Endodermal cell (in vitro differentiated cells): Measurements from ENCODE around the gene CHD3. TPM values are rescaled to one million over a fixed set of nuclear protein-coding genes. Genes with fewer than 3 reads are reported as not detected.

Source experiments
- DNase-seq: peaks from one replicate; pipeline ENCODE4 v3.0.0-alpha.2; 2017
- H3K27ac ChIP-seq: 2 replicates; pipeline ENCODE4 v1.5.1; 2013; ENCODE audit warnings: mild to moderate bottlenecking, low read depth, low read length, moderate library complexity
- H3K27me3 ChIP-seq: 2 replicates; pipeline ENCODE4 v1.6.1; 2013; ENCODE audit warnings: mild to moderate bottlenecking, low read length, moderate library complexity; ENCODE audit not compliant: insufficient read depth, control insufficient read depth, poor library complexity, severe bottlenecking
- H3K36me3 ChIP-seq: 2 replicates; pipeline ENCODE4 v1.7.0; 2013; ENCODE audit warnings: mild to moderate bottlenecking, low read length, moderate library complexity; ENCODE audit not compliant: control insufficient read depth, insufficient read depth
- H3K4me1 ChIP-seq: one replicate; pipeline ENCODE4 v1.7.0; 2013; ENCODE audit warnings: low read length; ENCODE audit not compliant: control insufficient read depth, insufficient read depth
- H3K4me3 ChIP-seq: 2 replicates; pipeline ENCODE4 v1.5.1; 2013; ENCODE audit warnings: mild to moderate bottlenecking, low read length, moderate library complexity
- H3K9ac ChIP-seq: 2 replicates; pipeline ENCODE4 v1.6.1; 2013; ENCODE audit warnings: mild to moderate bottlenecking, low read length, moderate library complexity; ENCODE audit not compliant: poor library complexity, severe bottlenecking; ENCODE audit errors: extremely low read depth
- H3K9me3 ChIP-seq: 2 replicates; pipeline ENCODE4 v1.6.1; 2013; ENCODE audit warnings: mild to moderate bottlenecking, low read length, moderate library complexity; ENCODE audit not compliant: control insufficient read depth
- H3K27ac Mint-ChIP-seq: 2 replicates; pipeline ENCODE4 v1.8.0; 2020; ENCODE audit warnings: mixed read lengths
- H3K27me3 Mint-ChIP-seq: 2 replicates; pipeline ENCODE4 v1.8.0; 2021; ENCODE audit warnings: mild to moderate bottlenecking, mixed read lengths; ENCODE audit not compliant: insufficient read depth
- H3K36me3 Mint-ChIP-seq: 2 replicates; pipeline ENCODE4 v1.8.0; 2020; ENCODE audit warnings: low read depth, mixed read lengths
- H3K4me1 Mint-ChIP-seq: 2 replicates; pipeline ENCODE4 v1.8.0; 2020; ENCODE audit warnings: mixed read lengths
- H3K4me3 Mint-ChIP-seq: 2 replicates; pipeline ENCODE4 v1.8.0; 2020; ENCODE audit warnings: mild to moderate bottlenecking, moderate library complexity, mixed read lengths
- H3K9me3 Mint-ChIP-seq: 2 replicates; pipeline ENCODE4 v1.8.0; 2020; ENCODE audit warnings: mild to moderate bottlenecking, mixed read lengths
- WGBS, 2 experiments: methylation state at CpG; one replicate each; pipeline versions ENCODE4 v1.1.5 to v1.1.7; 2013; ENCODE audit warnings: missing lambda C conversion rate in 2 of 2, mixed read lengths in 1 of 2; ENCODE audit not compliant: insufficient coverage in 1 of 2, insufficient read length in 1 of 2; 5-methylcytosine and 5-hydroxymethylcytosine counted together
- total RNA-seq, 2 donors: library from RNA; stranded (reverse); fragmentation: NEBNext Ultra II Directional in 1 of 2; extraction: Animal tissue kit (Norgen Biotek cat#: 25700) in 1 of 2; gene quantifications; 2 replicates in 1 of 2; 3 replicates in 1 of 2; pipeline ENCODE4 v1.2.1, GENCODE V29; 2021
- TF ChIP-seq, protein P1 (sequence below): fragments of 200-600 bp; sonication (generic); conservative IDR thresholded peaks from 2 replicates; pipeline ENCODE4 v1.5.0; 2021; ENCODE audit warnings: antibody characterized with exemption, mild to moderate bottlenecking

The CHD3 gene
- total RNA-seq, 2 donors from 2014 or later = 55.0 to 64.1 TPM

- Mint-ChIP-seq H3K27ac (peak overlapping the region; percentile 97), H3K4me1 (peaks cover 28% of the 10 kb centered on the region), H3K9me3 (no peaks in the 10 kb centered on the region), H3K27me3 (peaks cover 2% of the 10 kb centered on the region), H3K4me3 (peak overlapping the region; percentile 82), H3K36me3 (peaks cover 28% of the 10 kb centered on the region)
- Histone ChIP-seq H3K9ac (peak overlapping the region; percentile 71), H3K27ac (peak overlapping the region; percentile 94), H3K4me1 (peaks cover 9% of the 10 kb centered on the region), H3K36me3 (peaks cover 21% of the 10 kb centered on the region), H3K9me3 (no peaks in the 10 kb centered on the region), H3K27me3 (no peaks in the 10 kb centered on the region), H3K4me3 (peak overlapping the region; percentile 93)
- TF ChIP-seq, protein P1, sequence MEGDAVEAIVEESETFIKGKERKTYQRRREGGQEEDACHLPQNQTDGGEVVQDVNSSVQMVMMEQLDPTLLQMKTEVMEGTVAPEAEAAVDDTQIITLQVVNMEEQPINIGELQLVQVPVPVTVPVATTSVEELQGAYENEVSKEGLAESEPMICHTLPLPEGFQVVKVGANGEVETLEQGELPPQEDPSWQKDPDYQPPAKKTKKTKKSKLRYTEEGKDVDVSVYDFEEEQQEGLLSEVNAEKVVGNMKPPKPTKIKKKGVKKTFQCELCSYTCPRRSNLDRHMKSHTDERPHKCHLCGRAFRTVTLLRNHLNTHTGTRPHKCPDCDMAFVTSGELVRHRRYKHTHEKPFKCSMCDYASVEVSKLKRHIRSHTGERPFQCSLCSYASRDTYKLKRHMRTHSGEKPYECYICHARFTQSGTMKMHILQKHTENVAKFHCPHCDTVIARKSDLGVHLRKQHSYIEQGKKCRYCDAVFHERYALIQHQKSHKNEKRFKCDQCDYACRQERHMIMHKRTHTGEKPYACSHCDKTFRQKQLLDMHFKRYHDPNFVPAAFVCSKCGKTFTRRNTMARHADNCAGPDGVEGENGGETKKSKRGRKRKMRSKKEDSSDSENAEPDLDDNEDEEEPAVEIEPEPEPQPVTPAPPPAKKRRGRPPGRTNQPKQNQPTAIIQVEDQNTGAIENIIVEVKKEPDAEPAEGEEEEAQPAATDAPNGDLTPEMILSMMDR = no peak
- WGBS, 2 experiments = 0% methylated on average over 31 to 56 of the region's 61 CpGs
- peak; percentile 96 for DNase-seq
These were observed 44.9 kb upstream of the CHD3 start for GRCh38 chr17:7843536-7844291.

- H3K27me3 ChIP-seq = no peaks in the 10 kb centered on the region
- WGBS, 2 experiments = 1% methylated on average over 36 to 71 of the region's 71 CpGs
- H3K4me3 ChIP-seq = peak overlapping the region; percentile 93
- peak overlapping the region; percentile 94 for H3K27ac ChIP-seq
- Mint-ChIP-seq H3K9me3 (no peaks in the 10 kb centered on the region), H3K4me1 (peaks cover 20% of the 10 kb centered on the region), H3K36me3 (peaks cover 30% of the 10 kb centered on the region), H3K27me3 (peaks cover 2% of the 10 kb centered on the region), H3K4me3 (peak overlapping the region; percentile 82), H3K27ac (peak overlapping the region; percentile 92)
- H3K4me1 ChIP-seq = peaks cover 6% of the 10 kb centered on the region
- TF ChIP-seq, protein P1 = no peak
- H3K9ac ChIP-seq = peak overlapping the region; percentile 71
- H3K36me3 ChIP-seq = peaks cover 27% of the 10 kb centered on the region
- no peaks in the 10 kb centered on the region for H3K9me3 ChIP-seq
- peak; percentile 99 for DNase-seq
These were observed 44.1 kb upstream of the CHD3 start for GRCh38 chr17:7844292-7845154.

GRCh38 chr17:7845359-7846062, 43.1 kb upstream of the CHD3 start:
- no peak overlapping the region for H3K27ac ChIP-seq
- no peaks in the 10 kb centered on the region for H3K9me3 ChIP-seq
- Mint-ChIP-seq H3K27me3 (peaks cover 2% of the 10 kb centered on the region), H3K9me3 (no peaks in the 10 kb centered on the region), H3K36me3 (peaks cover 33% of the 10 kb centered on the region), H3K4me1 (peaks cover 13% of the 10 kb centered on the region), H3K27ac (no peak overlapping the region), H3K4me3 (peak overlapping the region; percentile 82)
- H3K36me3 ChIP-seq = peaks cover 37% of the 10 kb centered on the region
- peak overlapping the region; percentile 25 for H3K9ac ChIP-seq
- H3K27me3 ChIP-seq = no peaks in the 10 kb centered on the region
- peaks cover 6% of the 10 kb centered on the region for H3K4me1 ChIP-seq
- WGBS, 2 experiments = 91 to 95% methylated on average over 9 to 15 of the region's 15 CpGs
- no peak for DNase-seq
- TF ChIP-seq, protein P1 = no peak
- peak overlapping the region; percentile 93 for H3K4me3 ChIP-seq
